A549 (cell line): Measurements from ENCODE around the gene RNF225.

Source experiments
- CHD2 ChIP-seq: fragments of 150-350 bp; IDR thresholded peaks from 2 replicates; pipeline ENCODE4 v1.6.1; 2014; ENCODE audit warnings: low read length; ENCODE audit not compliant: partially characterized antibody
- CTCF ChIP-seq: fragments of >200 bp; sonication (Bioruptor Twin); formaldehyde crosslinking; IDR thresholded peaks from 3 replicates; pipeline ENCODE4 v1.5.1; 2016
- EP300 ChIP-seq, 2 experiments: fragments of >200 bp; sonication (Bioruptor Twin); formaldehyde crosslinking; IDR thresholded peaks; 2 replicates in 1 of 2; 3 replicates in 1 of 2; pipeline ENCODE4 v1.6.1; 2016 to 2017
- JUN ChIP-seq, 2 experiments: fragments of >200 bp; sonication (Bioruptor Twin); formaldehyde crosslinking; IDR thresholded peaks; 2 replicates in 1 of 2; 3 replicates in 1 of 2; pipeline ENCODE4 v1.6.1; 2016 to 2017
- KDM1A ChIP-seq: fragments of 200-600 bp; sonication (generic); IDR thresholded peaks from 2 replicates; pipeline ENCODE4 v1.6.1; 2016; ENCODE audit warnings: low read depth, mild to moderate bottlenecking
- NFE2L2 ChIP-seq: fragments of 150-350 bp; conservative IDR thresholded peaks from 2 replicates; pipeline ENCODE4 v1.6.1; 2014; ENCODE audit warnings: low read length
- POLR2A ChIP-seq: IDR thresholded peaks from 2 replicates; pipeline ENCODE4 v1.6.1; 2012; ENCODE audit warnings: mild to moderate bottlenecking, low read length
- RCOR1 ChIP-seq: fragments of 150-350 bp; IDR thresholded peaks from 2 replicates; pipeline ENCODE4 v1.6.1; 2014; ENCODE audit warnings: antibody characterized with exemption, low read length, low read depth
- RFX5 ChIP-seq: fragments of 450-650 bp; IDR thresholded peaks from 2 replicates; pipeline ENCODE4 v1.7.1; 2014; ENCODE audit warnings: antibody characterized with exemption, mild to moderate bottlenecking, moderate library complexity
- ZFP36 ChIP-seq: fragments of 450-650 bp; IDR thresholded peaks from 2 replicates; pipeline ENCODE4 v1.6.1; 2014; ENCODE audit warnings: borderline replicate concordance; ENCODE audit not compliant: partially characterized antibody

GRCh38 chr19:58428617-58429016, 33.2 kb downstream of the RNF225 start:
- TF ChIP-seq ZFP36, result no peak
- TF ChIP-seq KDM1A, result no peak
- no peak for TF ChIP-seq POLR2A
- no peak for TF ChIP-seq RFX5
- TF ChIP-seq CTCF, result no peak
- no peak for TF ChIP-seq CHD2
- no peak for TF ChIP-seq NFE2L2
- TF ChIP-seq JUN (IDR thresholded peaks at IDR 0.05), result no peak
- no peak for TF ChIP-seq EP300 (IDR thresholded peaks at IDR 0.05)
- TF ChIP-seq RCOR1, result no peak
